SH-SY5Y (cell line): ENCODE data around the gene WWOX.

Experiments used
- GATA2 ChIP-seq: IDR thresholded peaks from 2 replicates; pipeline ENCODE4 v1.6.1; 2011; ENCODE audit warnings: mild to moderate bottlenecking, low read depth, low read length
- GATA3 ChIP-seq: IDR thresholded peaks from 2 replicates; pipeline ENCODE4 v1.6.1; 2011; ENCODE audit warnings: low read depth, mild to moderate bottlenecking, low read length, moderate library complexity

The WWOX gene

DNA sequence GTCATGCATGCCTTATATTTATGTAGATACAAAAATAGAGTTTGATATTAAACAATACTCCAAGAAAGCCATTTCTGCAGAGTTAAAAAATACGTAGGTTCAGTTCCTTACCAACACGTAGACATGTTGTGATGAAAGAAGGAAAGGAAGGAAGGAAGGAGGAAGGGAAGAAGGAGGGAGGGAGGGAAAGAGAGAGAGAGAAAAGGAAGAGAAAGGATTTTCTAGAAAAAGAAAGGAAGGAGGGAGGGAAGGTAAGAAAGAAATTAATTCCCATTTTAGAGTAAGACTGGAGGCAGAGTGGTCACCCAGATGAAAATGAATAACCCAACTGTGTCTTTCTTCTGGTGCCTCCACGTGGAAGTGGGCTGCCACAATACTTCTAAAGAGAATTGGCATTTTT lies 652.1 kb downstream of the WWOX start:
- TF ChIP-seq GATA2: no peak
- no peak for TF ChIP-seq GATA3

DNA sequence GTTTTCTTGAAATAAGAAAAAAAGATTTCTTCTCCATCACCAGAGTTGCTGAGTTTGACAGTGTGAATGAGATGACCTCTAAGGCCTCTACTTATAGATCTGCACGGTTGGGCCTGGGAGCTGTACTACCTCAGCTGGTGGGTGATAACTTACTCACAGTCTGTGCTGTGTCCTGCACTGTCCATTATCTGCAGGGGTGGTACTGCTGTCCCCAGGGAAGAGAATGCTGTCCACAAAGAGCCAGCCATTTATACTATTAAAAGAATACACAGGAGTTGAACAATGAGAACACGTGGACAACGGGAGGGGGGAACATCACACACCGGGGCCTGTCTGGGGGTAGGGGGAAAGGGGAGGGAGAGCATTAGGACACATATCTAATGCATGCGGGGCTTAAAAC lies 655.3 kb downstream of the WWOX start:
- TF ChIP-seq GATA3 (no peak), GATA2 (no peak)

DNA sequence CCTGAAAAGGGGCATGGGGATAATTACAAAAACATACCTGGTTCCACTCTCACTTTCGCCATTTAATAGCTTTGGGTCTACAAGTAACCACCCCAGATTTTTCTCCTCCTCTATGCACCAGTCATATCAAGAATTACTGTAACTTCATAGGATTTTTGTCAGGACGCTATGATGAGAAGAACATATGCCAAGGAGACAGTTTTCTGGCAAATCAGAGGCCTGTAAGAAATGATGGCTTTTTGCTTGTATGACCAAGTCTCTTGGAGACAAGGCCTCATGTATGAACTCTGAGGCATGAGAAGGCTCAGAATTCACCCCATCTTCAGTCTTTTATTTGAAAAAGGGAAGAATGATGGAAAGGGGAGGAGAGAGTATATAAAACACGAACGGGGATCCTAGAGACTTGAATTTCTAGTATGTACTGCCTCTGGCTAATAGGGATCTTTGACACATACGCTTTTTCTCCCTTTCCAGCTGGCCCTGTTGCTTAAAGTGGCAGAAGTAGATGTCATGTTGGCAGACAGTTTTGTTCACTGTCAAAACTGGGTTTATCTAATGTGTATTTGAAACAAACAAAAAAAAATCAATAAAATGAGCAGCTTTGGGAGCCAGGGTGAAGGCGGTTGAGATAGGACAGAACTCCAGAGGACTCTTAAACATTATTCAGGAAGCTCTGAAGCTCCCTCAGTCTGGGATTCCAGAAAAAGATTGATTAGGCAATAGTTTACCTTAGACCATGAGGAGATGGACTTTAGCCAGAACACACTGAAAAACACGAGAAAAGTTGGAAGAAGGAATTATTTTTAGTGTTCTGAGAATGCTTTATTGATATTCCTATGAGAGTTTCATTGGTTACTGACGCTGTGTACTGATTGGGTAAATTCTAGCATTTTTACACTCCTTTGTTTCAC lies 656.6 kb downstream of the WWOX start:
- TF ChIP-seq GATA3 (no peak), GATA2 (no peak)

DNA sequence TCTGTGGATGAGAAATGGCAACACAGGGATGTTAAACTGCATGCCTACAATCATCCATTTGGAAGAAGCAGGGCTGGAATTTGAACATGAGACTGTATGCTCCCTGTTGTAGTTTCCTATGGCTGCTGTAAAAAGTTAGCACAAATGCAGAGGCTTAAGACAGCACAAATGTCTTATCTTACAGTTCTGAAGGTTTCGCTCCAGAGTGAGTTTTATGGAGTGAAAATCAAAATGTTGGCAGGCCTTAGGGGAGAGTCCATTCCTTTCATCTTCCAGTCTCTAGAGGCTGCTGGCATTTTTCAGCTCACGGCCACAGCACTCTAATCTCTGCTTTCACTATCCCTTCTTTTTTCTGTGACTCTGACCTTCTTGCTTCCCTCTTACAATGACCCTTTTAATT lies 660.1 kb downstream of the WWOX start:
- TF ChIP-seq GATA2: no peak
- TF ChIP-seq GATA3: no peak

DNA sequence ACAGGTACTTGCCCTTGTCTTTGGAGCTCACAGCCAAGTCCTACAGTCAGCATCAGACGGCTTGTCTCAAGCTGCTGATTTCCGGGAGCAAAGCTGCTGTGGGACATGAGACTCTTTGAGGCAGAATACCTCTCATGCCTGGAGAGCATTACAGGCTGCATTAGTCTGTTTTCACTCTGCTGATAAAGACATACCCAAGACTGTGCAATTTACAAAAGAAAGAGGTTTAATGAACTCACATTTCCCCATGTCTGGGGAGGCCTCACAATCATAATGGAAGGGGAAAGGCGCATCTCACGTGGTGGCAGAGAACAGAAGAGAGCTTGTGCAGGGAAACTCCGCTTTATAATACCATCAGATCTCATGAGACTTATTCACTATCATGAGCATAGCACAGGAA lies 661.2 kb downstream of the WWOX start:
- TF ChIP-seq GATA2 (no peak), GATA3 (no peak)

DNA sequence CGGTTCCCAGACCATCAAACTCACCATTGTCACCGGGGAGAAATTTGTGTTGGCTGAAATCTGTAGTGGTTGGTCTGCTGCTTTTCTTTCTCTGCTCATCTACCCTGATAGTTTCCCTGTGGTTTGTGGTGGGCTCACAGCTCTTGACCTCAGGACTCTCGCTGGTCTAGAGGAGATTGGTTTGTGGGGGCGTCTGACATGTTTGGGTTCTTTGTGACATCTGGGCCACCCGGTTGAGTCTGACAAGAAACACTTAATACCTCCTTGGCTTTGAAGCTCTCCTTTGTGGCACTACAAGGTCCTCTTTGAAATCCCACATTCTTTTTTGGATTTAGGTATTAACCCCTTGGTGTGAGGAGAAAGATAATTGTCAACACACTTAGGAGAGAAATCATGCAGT lies 662.0 kb downstream of the WWOX start:
- no peak for TF ChIP-seq GATA2
- no peak for TF ChIP-seq GATA3

DNA sequence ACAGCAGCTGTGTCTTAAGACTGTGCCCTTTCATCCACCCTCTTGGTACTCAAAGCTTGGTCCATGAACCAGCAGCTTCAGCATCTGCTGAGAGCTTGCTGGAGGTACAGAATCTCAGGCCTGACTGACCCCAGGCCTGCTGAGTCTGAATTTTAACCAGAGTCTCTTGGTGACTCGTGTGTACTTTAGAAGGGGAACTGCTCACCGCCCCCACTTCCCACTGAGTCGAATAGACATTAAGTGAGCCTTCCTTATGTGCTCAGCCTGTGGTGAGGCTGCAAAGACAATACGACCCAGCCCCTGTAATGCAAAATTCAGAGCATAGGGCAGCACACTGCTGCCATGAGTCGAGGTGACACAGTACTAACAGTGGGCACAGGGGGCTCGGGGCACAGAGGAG lies 662.8 kb downstream of the WWOX start:
- TF ChIP-seq GATA3: no peak
- TF ChIP-seq GATA2: no peak

DNA sequence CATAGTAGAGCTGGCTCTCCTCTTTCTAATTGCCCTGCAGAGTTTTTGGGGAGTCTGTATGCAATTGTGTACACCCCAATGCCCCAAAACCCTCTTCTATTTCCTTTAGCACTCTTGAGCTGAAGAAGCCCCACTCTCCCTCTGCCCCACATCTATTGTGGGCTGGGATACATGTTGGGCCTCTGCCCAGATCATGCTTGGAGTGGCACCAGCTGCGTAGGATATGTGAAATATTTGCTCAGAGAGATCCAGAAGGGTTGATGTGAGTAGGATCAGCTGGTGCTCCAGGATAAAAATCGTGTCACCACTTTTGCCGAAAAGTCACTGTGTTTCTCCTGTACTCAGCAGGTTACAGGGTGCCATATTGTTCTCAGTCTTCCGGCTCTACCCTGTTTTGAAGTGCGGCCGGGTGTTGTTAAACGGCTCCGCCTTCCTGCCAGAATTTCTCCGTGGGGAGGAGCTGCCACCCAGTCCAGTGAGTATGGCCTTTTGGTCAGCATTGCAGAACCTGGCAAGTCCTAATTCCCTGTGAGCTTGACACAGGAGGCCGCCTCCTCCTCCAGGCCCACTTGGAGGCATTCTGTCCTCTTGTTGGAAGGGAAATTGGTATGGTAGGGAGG lies 664.5 kb downstream of the WWOX start:
- TF ChIP-seq GATA3 (no peak), GATA2 (no peak)

DNA sequence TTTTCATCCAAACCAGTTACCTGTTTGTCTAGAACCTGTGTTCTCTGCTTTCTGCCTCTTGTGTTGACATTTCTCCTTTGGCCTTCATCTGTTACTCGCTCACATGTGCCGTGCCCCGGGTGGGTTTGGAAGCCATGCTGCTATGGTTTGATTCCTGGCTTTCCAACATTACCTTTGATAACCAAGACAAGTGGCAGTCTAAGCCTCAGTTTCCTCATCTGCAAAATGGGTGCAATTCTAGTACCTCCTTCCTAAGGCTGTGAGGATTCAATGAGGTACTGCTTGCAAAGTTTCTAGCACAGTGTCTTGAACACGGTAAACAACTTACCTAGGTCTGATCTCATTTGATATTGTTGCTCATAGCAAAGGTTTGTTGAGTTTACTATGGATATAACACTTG lies 665.0 kb downstream of the WWOX start:
- TF ChIP-seq GATA2 (no peak), GATA3 (no peak)

DNA sequence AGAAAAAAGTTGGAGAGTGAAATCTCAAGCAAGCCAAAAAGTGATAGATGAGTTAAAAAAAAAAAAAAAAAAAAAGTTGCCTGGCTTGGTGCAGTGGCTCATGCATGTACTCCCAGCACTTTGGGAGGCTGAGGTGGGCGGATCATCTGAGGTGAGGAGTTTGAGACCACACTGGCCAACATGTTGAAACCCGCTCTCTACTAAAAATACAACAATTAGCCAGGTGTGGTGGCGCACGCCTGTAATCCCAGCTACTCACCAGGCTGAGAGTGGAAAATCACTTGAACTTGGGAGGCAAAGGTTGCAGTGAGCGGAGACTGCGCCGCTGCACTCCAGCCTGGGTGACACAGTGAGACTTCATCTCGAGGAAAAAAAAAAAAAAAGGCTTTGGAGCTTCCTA lies 668.8 kb downstream of the WWOX start:
- TF ChIP-seq GATA2 (no peak), GATA3 (no peak)

DNA sequence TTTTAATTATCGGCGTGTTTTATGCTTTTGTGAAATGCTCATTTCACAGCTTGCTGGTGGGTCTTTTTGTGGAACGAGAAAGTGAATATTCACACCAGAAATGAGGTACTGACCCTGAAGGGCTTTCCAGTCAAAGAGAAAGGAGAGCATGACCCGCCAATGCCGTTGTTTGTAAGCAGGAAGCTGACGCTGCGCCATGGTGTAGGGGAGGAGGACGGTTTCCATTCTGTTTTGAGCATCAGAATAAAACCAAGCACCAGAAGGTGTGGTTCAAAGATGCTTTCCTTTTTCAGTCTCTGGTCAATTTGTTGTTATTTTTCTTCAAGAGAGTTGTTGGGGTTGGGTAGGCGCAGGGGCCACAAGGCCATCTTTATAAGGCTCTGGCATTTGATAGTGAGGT lies 669.3 kb downstream of the WWOX start:
- no peak for TF ChIP-seq GATA3
- TF ChIP-seq GATA2: no peak

DNA sequence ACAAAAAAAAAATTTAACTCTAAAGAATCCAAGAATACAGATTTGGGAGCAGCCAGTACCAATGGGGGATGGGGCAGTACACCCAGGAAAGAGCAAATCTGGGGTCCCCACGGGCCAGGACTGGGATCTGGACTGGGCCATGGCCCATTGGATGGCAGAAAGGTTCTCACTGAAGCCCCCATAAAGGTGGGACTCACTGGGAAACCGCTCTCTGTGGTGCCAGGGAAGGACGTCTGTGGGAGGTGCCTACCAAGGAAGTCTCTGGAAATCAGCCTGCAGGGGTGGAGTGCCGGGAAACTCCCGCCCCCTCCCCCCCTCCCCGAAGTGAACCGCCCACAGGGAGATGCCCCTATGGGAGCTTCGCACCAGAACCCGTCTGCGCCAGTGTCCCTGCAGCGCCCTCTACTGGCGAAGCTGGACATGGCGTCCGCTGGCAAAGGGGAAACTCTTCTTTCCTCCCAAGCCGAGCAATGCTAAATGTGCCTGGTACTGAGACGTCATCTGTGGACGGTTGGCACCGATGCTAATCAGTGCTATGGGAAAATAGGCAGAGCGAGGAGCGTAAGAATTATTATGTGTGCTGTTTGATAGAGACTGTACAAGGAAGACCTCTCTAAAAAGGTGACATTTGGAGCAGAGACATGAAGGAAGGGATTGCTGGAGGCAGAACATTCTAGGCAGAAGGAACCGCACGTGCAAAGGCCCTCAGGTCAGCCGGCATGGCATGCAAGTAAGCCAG lies 671.1 kb downstream of the WWOX start:
- TF ChIP-seq GATA2: no peak
- TF ChIP-seq GATA3: no peak

DNA sequence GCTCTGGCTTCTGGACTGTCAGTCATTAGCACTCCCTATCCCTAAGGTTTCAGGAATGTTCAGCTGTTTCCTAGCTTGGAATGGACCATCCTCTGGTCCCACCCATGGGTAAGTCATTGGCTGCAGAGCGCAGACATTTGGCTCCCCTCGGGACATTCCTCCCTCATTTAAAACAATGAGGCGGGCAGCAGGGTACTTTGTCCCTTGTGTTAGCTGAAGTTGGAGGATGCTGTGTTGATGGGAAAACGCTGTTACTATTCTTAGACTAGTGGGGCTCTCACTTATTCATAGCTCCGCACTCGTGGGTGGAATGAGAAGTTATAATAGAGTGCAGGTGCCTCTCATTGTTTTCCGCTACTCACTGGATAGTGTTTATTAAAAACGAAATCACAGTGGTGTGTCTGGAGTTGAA lies 673.8 kb downstream of the WWOX start:
- TF ChIP-seq GATA2: no peak

DNA sequence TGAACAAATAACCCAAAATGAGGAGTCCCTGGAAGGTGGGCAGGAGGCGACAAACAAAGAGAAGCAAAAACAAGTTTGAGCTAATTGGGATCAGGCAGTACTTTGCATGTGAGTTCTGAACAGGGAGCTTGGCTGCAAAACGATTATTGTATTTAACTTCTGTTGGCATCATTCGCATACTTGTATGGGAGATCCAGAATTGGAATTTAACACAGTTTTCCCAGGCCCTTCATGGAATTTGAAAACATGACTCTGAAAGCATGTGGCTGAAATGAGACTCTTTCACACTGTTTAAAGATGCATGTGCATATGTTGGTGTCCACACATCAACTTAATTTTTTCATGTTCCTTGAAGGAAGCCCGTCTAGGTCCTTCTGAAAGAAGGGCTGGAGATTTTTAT lies 674.3 kb downstream of the WWOX start:
- TF ChIP-seq GATA3: no peak
- TF ChIP-seq GATA2: no peak

DNA sequence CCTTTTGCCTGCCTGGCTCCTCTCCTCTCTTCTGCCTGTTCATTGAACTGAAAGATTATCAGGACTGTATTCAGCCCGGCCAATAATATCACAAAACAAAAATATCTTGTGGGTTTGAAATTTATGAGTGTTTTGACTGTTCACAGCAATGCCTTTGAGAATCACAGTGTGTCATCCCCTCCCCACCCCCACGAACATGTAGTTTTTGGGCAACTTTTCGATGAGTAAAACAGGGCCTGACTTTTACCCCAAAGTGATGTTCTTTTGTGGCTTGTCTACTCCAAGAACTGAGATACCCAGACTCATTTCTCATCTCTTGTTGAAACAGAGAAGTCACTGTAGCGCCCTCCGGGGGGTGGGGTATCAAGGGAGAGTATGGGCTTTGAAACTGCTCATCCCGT lies 675.7 kb downstream of the WWOX start:
- TF ChIP-seq GATA2: no peak
